ENCODE data around the gene COIL. TPM values are rescaled to one million over a fixed set of nuclear protein-coding genes. Genes with fewer than 3 reads are reported as not detected.

Gene COIL
- 23.6 TPM for polyA plus RNA-seq (2013, experiment 1 of 2)
- polyA plus RNA-seq (2013, experiment 2 of 2) = 23.2 TPM

- H2BK120ac ChIP-seq (ENCODE audit: low read depth, low read length) = no peak within 1 kb of the TSS
- H2AK5ac ChIP-seq (ENCODE audit: low read length) = no peak within 1 kb of the TSS
- no peaks in the 10 kb centered on the region for H3K27me3 ChIP-seq (ENCODE audit: insufficient read depth, low read length, poor library complexity)
- H3K4ac ChIP-seq (ENCODE audit: low read depth, low read length) = peak within 1 kb of the TSS; percentile 22
- H4K5ac ChIP-seq (ENCODE audit: low read length) = peak within 1 kb of the TSS; percentile 87
- H2BK15ac ChIP-seq (replicated peaks; ENCODE audit: low read depth) = no peak within 1 kb of the TSS
- H3K56ac ChIP-seq (ENCODE audit: low read length) = peak within 1 kb of the TSS; percentile 97
- H3K79me1 ChIP-seq (ENCODE audit: low read length) = peaks cover 9% of the 10 kb centered on the region
- no peaks in the 10 kb centered on the region for H3K36me3 ChIP-seq (ENCODE audit: control insufficient read depth, insufficient read depth, low read length)
- no peak within 1 kb of the TSS for H3K23ac ChIP-seq (ENCODE audit: low read length)
- DNase-seq = peak; percentile 97
- no CpG with 5 or more reads among the region's 59 CpGs for WGBS (ENCODE audit: extremely low coverage, insufficient coverage, low lambda C conversion rate)
- peak within 1 kb of the TSS; percentile 98 for H3K27ac ChIP-seq (ENCODE audit: low read depth, low read length)
- no peak within 1 kb of the TSS for H4K8ac ChIP-seq (ENCODE audit: low read depth, low read length)
- peak within 1 kb of the TSS; percentile 92 for H3K9ac ChIP-seq (ENCODE audit: low read length)
- peak within 1 kb of the TSS; percentile 78 for H3K18ac ChIP-seq (ENCODE audit: low read length)
- H3K4me2 ChIP-seq (ENCODE audit: low read length) = peak within 1 kb of the TSS; percentile 48
- peaks cover 3% of the 10 kb centered on the region for H3K79me2 ChIP-seq (ENCODE audit: control insufficient read depth, insufficient read depth, low read length)
- H2BK5ac ChIP-seq (ENCODE audit: low read length) = peak within 1 kb of the TSS; percentile 80
- H3K4me3 ChIP-seq (ENCODE audit: low read length) = peak within 1 kb of the TSS; percentile 85
- no peaks in the 10 kb centered on the region for H3K4me1 ChIP-seq (ENCODE audit: control insufficient read depth, low read depth, low read length)
Observed at GRCh38 chr17:56960596-56961538, at the start of gene COIL. COIL (minus strand) TSS chr17:56961050; CDS start chr17:56961019, 31 bp downstream.

- no peaks in the 10 kb centered on the region for H3K36me3 ChIP-seq (ENCODE audit: control insufficient read depth, insufficient read depth, low read length)
- no peak overlapping the region for H3K9ac ChIP-seq (ENCODE audit: low read length)
- H3K4me3 ChIP-seq (ENCODE audit: low read length) = no peak overlapping the region
- H4K8ac ChIP-seq (ENCODE audit: low read depth, low read length) = no peak overlapping the region
- no peak overlapping the region for H2AK5ac ChIP-seq (ENCODE audit: low read length)
- no peak overlapping the region for H3K4me2 ChIP-seq (ENCODE audit: low read length)
- no peaks in the 10 kb centered on the region for H3K27me3 ChIP-seq (ENCODE audit: insufficient read depth, low read length, poor library complexity)
- no peak overlapping the region for H3K4ac ChIP-seq (ENCODE audit: low read depth, low read length)
- no peak overlapping the region for H4K5ac ChIP-seq (ENCODE audit: low read length)
- no peaks in the 10 kb centered on the region for H3K79me1 ChIP-seq (ENCODE audit: low read length)
- no peak overlapping the region for H2BK5ac ChIP-seq (ENCODE audit: low read length)
- no peak overlapping the region for H3K18ac ChIP-seq (ENCODE audit: low read length)
- no peak overlapping the region for H3K56ac ChIP-seq (ENCODE audit: low read length)
- H2BK120ac ChIP-seq (ENCODE audit: low read depth, low read length) = no peak overlapping the region
- no peaks in the 10 kb centered on the region for H3K79me2 ChIP-seq (ENCODE audit: control insufficient read depth, insufficient read depth, low read length)
- no peak overlapping the region for H3K27ac ChIP-seq (ENCODE audit: low read depth, low read length)
- no CpG with 5 or more reads among the region's 3 CpGs for WGBS (ENCODE audit: extremely low coverage, insufficient coverage, low lambda C conversion rate)
- no peak overlapping the region for H2BK15ac ChIP-seq (replicated peaks; ENCODE audit: low read depth)
- DNase-seq = no peak
- no peaks in the 10 kb centered on the region for H3K4me1 ChIP-seq (ENCODE audit: control insufficient read depth, low read depth, low read length)
- no peak overlapping the region for H3K23ac ChIP-seq (ENCODE audit: low read length)
Observed at GRCh38 chr17:57010487-57010886, 49.6 kb upstream of the COIL start.

- peak; percentile 71 for DNase-seq
- Histone ChIP-seq H3K27ac (ENCODE audit: low read depth, low read length) (no peak overlapping the region), H3K79me2 (ENCODE audit: control insufficient read depth, insufficient read depth, low read length) (no peaks in the 10 kb centered on the region), H3K56ac (ENCODE audit: low read length) (peak overlapping the region; percentile 54), H3K23ac (ENCODE audit: low read length) (no peak overlapping the region), H2BK120ac (ENCODE audit: low read depth, low read length) (no peak overlapping the region), H3K4ac (ENCODE audit: low read depth, low read length) (no peak overlapping the region), H4K8ac (ENCODE audit: low read depth, low read length) (no peak overlapping the region), H3K79me1 (ENCODE audit: low read length) (no peaks in the 10 kb centered on the region), H3K27me3 (ENCODE audit: insufficient read depth, low read length, poor library complexity) (no peaks in the 10 kb centered on the region), H3K4me3 (ENCODE audit: low read length) (no peak overlapping the region), H3K9ac (ENCODE audit: low read length) (no peak overlapping the region), H3K18ac (ENCODE audit: low read length) (no peak overlapping the region), H4K5ac (ENCODE audit: low read length) (peak overlapping the region; percentile 68), H2BK5ac (ENCODE audit: low read length) (no peak overlapping the region), H3K36me3 (ENCODE audit: control insufficient read depth, insufficient read depth, low read length) (no peaks in the 10 kb centered on the region), H3K4me2 (ENCODE audit: low read length) (no peak overlapping the region), H2AK5ac (ENCODE audit: low read length) (no peak overlapping the region), H3K4me1 (ENCODE audit: control insufficient read depth, low read depth, low read length) (no peaks in the 10 kb centered on the region), H2BK15ac (replicated peaks; ENCODE audit: low read depth) (no peak overlapping the region)
- WGBS (ENCODE audit: extremely low coverage, insufficient coverage, low lambda C conversion rate) = no CpG with 5 or more reads among the region's 7 CpGs
Observed at GRCh38 chr17:57009737-57010445, 49.0 kb upstream of the COIL start.

- no peak for DNase-seq
- no peak overlapping the region for H3K4me3 ChIP-seq (ENCODE audit: low read length)
- no peaks in the 10 kb centered on the region for H3K4me1 ChIP-seq (ENCODE audit: control insufficient read depth, low read depth, low read length)
- no peak overlapping the region for H3K23ac ChIP-seq (ENCODE audit: low read length)
- no peak overlapping the region for H4K8ac ChIP-seq (ENCODE audit: low read depth, low read length)
- no peaks in the 10 kb centered on the region for H3K27me3 ChIP-seq (ENCODE audit: insufficient read depth, low read length, poor library complexity)
- no CpG with 5 or more reads among the region's 2 CpGs for WGBS (ENCODE audit: extremely low coverage, insufficient coverage, low lambda C conversion rate)
- no peaks in the 10 kb centered on the region for H3K36me3 ChIP-seq (ENCODE audit: control insufficient read depth, insufficient read depth, low read length)
- no peak overlapping the region for H3K27ac ChIP-seq (ENCODE audit: low read depth, low read length)
- H3K56ac ChIP-seq (ENCODE audit: low read length) = no peak overlapping the region
- H3K9ac ChIP-seq (ENCODE audit: low read length) = no peak overlapping the region
- no peak overlapping the region for H3K4me2 ChIP-seq (ENCODE audit: low read length)
- H3K4ac ChIP-seq (ENCODE audit: low read depth, low read length) = no peak overlapping the region
- no peak overlapping the region for H3K18ac ChIP-seq (ENCODE audit: low read length)
- no peak overlapping the region for H2AK5ac ChIP-seq (ENCODE audit: low read length)
- H2BK5ac ChIP-seq (ENCODE audit: low read length) = no peak overlapping the region
- no peaks in the 10 kb centered on the region for H3K79me1 ChIP-seq (ENCODE audit: low read length)
- H2BK15ac ChIP-seq (replicated peaks; ENCODE audit: low read depth) = no peak overlapping the region
- H4K5ac ChIP-seq (ENCODE audit: low read length) = no peak overlapping the region
- no peaks in the 10 kb centered on the region for H3K79me2 ChIP-seq (ENCODE audit: control insufficient read depth, insufficient read depth, low read length)
- no peak overlapping the region for H2BK120ac ChIP-seq (ENCODE audit: low read depth, low read length)
Observed at GRCh38 chr17:57008958-57009357, 48.1 kb upstream of the COIL start.

GRCh38 chr17:57006040-57006439 lies 45.2 kb upstream of the COIL start:
- no peak overlapping the region for H2BK120ac ChIP-seq (ENCODE audit: low read depth, low read length)
- no peak overlapping the region for H3K9ac ChIP-seq (ENCODE audit: low read length)
- no peak overlapping the region for H4K8ac ChIP-seq (ENCODE audit: low read depth, low read length)
- H3K36me3 ChIP-seq (ENCODE audit: control insufficient read depth, insufficient read depth, low read length) = peaks cover 2% of the 10 kb centered on the region
- H3K79me1 ChIP-seq (ENCODE audit: low read length) = no peaks in the 10 kb centered on the region
- H3K27ac ChIP-seq (ENCODE audit: low read depth, low read length) = no peak overlapping the region
- no peak overlapping the region for H3K4me2 ChIP-seq (ENCODE audit: low read length)
- no peak overlapping the region for H2AK5ac ChIP-seq (ENCODE audit: low read length)
- no peak overlapping the region for H3K4ac ChIP-seq (ENCODE audit: low read depth, low read length)
- no peak overlapping the region for H2BK5ac ChIP-seq (ENCODE audit: low read length)
- no peaks in the 10 kb centered on the region for H3K79me2 ChIP-seq (ENCODE audit: control insufficient read depth, insufficient read depth, low read length)
- DNase-seq = peak; percentile 27
- no CpG with 5 or more reads among the region's 2 CpGs for WGBS (ENCODE audit: extremely low coverage, insufficient coverage, low lambda C conversion rate)
- no peak overlapping the region for H3K23ac ChIP-seq (ENCODE audit: low read length)
- no peaks in the 10 kb centered on the region for H3K4me1 ChIP-seq (ENCODE audit: control insufficient read depth, low read depth, low read length)
- no peaks in the 10 kb centered on the region for H3K27me3 ChIP-seq (ENCODE audit: insufficient read depth, low read length, poor library complexity)
- no peak overlapping the region for H3K56ac ChIP-seq (ENCODE audit: low read length)
- no peak overlapping the region for H2BK15ac ChIP-seq (replicated peaks; ENCODE audit: low read depth)
- no peak overlapping the region for H3K4me3 ChIP-seq (ENCODE audit: low read length)
- no peak overlapping the region for H4K5ac ChIP-seq (ENCODE audit: low read length)
- H3K18ac ChIP-seq (ENCODE audit: low read length) = no peak overlapping the region

All from mesendoderm (in vitro differentiated cells).